Liver (tissue), 9 donors: ENCODE results near the gene COLEC11. TPM values are rescaled to one million over a fixed set of nuclear protein-coding genes. Genes with fewer than 3 reads are reported as not detected.

Experiments
- DNase-seq: peaks from one replicate; pipeline ENCODE4 v3.0.0-alpha.2; 2017; ENCODE audit warnings: low spot score
- H3K27ac ChIP-seq, 2 donors: one replicate each; pipeline ENCODE4 v1.7.0; 2013; ENCODE audit warnings: inconsistent platforms in 2 of 2, low read length in 2 of 2, control low read depth in 1 of 2, low read depth in 1 of 2, mild to moderate bottlenecking in 1 of 2
- H3K27me3 ChIP-seq, 4 donors: one replicate each; pipeline versions ENCODE4 v1.6.1 to v1.7.0; 2013; ENCODE audit warnings: low read length in 3 of 4, inconsistent platforms in 1 of 4, mild to moderate bottlenecking in 1 of 4, moderate library complexity in 1 of 4; ENCODE audit not compliant: control insufficient read depth in 4 of 4, insufficient read depth in 4 of 4
- H3K36me3 ChIP-seq, 4 donors: one replicate each; pipeline versions ENCODE4 v1.6.1 to v1.7.0; 2013; ENCODE audit warnings: low read length in 3 of 4, mild to moderate bottlenecking in 3 of 4, low read depth in 1 of 4, moderate library complexity in 1 of 4; ENCODE audit not compliant: control insufficient read depth in 4 of 4, insufficient read depth in 3 of 4
- H3K4me1 ChIP-seq, 4 donors: one replicate each; pipeline versions ENCODE4 v1.6.1 to v1.7.0; 2013; ENCODE audit warnings: low read length in 3 of 4, mild to moderate bottlenecking in 3 of 4, moderate library complexity in 1 of 4; ENCODE audit not compliant: control insufficient read depth in 4 of 4, insufficient read depth in 4 of 4
- H3K4me3 ChIP-seq, 3 donors: one replicate each; pipeline versions ENCODE4 v1.6.1 to v1.7.0; 2013; ENCODE audit warnings: low read length in 3 of 3, control low read depth in 1 of 3, low read depth in 1 of 3, mild to moderate bottlenecking in 1 of 3
- H3K9ac ChIP-seq, 2 donors: one replicate each; pipeline ENCODE4 v1.7.0; 2013; ENCODE audit warnings: low read length in 2 of 2, mild to moderate bottlenecking in 2 of 2, moderate library complexity in 2 of 2, control low read depth in 1 of 2, low read depth in 1 of 2
- H3K9me3 ChIP-seq, 4 donors: one replicate each; pipeline versions ENCODE4 v1.6.1 to v1.7.0; 2013; ENCODE audit warnings: low read length in 3 of 4; ENCODE audit not compliant: control insufficient read depth in 4 of 4
- ATF3 ChIP-seq: IDR thresholded peaks from 2 replicates; pipeline ENCODE4 v1.6.1; 2016; ENCODE audit warnings: antibody characterized with exemption
- EGR1 ChIP-seq, 2 donors: IDR thresholded peaks; 2 replicates each; pipeline ENCODE4 v1.6.1; 2016 to 2018; ENCODE audit warnings: antibody characterized with exemption in 2 of 2, low read depth in 2 of 2
- FOXA1 ChIP-seq: IDR thresholded peaks from 2 replicates; pipeline ENCODE4 v1.6.1; 2016; ENCODE audit warnings: antibody characterized with exemption
- FOXA2 ChIP-seq: IDR thresholded peaks from 2 replicates; pipeline ENCODE4 v1.6.1; 2016; ENCODE audit warnings: antibody characterized with exemption
- GABPA ChIP-seq, 2 donors: IDR thresholded peaks in 1 of 2; conservative IDR thresholded peaks in 1 of 2; 2 replicates each; pipeline ENCODE4 v1.6.1; 2016; ENCODE audit warnings: antibody characterized with exemption in 2 of 2, mild to moderate bottlenecking in 1 of 2, moderate library complexity in 1 of 2
- HNF4A ChIP-seq, 2 donors: conservative IDR thresholded peaks; 2 replicates each; pipeline ENCODE4 v1.6.1; 2016; ENCODE audit warnings: antibody characterized with exemption in 2 of 2, mild to moderate bottlenecking in 2 of 2
- HNF4G ChIP-seq: IDR thresholded peaks from 2 replicates; pipeline ENCODE4 v1.6.1; 2016; ENCODE audit warnings: antibody characterized with exemption
- JUND ChIP-seq, 2 donors: IDR thresholded peaks; 2 replicates each; pipeline ENCODE4 v1.6.1; 2016; ENCODE audit warnings: antibody characterized with exemption in 2 of 2
- MAX ChIP-seq: IDR thresholded peaks from 2 replicates; pipeline ENCODE4 v1.6.1; 2016; ENCODE audit warnings: antibody characterized with exemption
- NR2F2 ChIP-seq: IDR thresholded peaks from 2 replicates; pipeline ENCODE4 v1.6.1; 2016; ENCODE audit warnings: antibody characterized with exemption
- RAD21 ChIP-seq, 2 donors: IDR thresholded peaks; 2 replicates each; pipeline ENCODE4 v1.6.1; 2016; ENCODE audit warnings: antibody characterized with exemption in 2 of 2, mild to moderate bottlenecking in 2 of 2
- RXRA ChIP-seq, 2 donors: IDR thresholded peaks; 2 replicates each; pipeline ENCODE4 v1.6.1; 2017 to 2018; ENCODE audit warnings: antibody characterized with exemption in 2 of 2, mild to moderate bottlenecking in 1 of 2
- SP1 ChIP-seq: IDR thresholded peaks from 2 replicates; pipeline ENCODE4 v1.6.1; 2018; ENCODE audit warnings: antibody characterized with exemption, mild to moderate bottlenecking
- TAF1 ChIP-seq: conservative IDR thresholded peaks from 2 replicates; pipeline ENCODE4 v1.6.1; 2016; ENCODE audit warnings: antibody characterized with exemption, mild to moderate bottlenecking
- YY1 ChIP-seq: IDR thresholded peaks from 2 replicates; pipeline ENCODE4 v1.6.1; 2016; ENCODE audit warnings: antibody characterized with exemption, mild to moderate bottlenecking
- ZBTB33 ChIP-seq: IDR thresholded peaks from 2 replicates; pipeline ENCODE4 v1.6.1; 2016; ENCODE audit warnings: antibody characterized with exemption
- WGBS: extraction: QIAGEN DNeasy Blood & Tissue Kit; methylation state at CpG from one replicate; pipeline ENCODE4 v1.1.7; 2013; 5-methylcytosine and 5-hydroxymethylcytosine counted together
- polyA plus RNA-seq, 2 donors: library from polyadenylated mRNA; stranded (reverse) in 1 of 2; unstranded in 1 of 2; fragments of 200-250 nt in 1 of 2; fragments of >200 nt in 1 of 2; fragmentation: Nextera tagmentation in 1 of 2; extraction: Ambion mirVana in 1 of 2; gene quantifications; one replicate each; pipeline versions ENCODE4 v1.2.1 to v1.2.3, GENCODE V29; 2013 to 2015
- total RNA-seq, 2 donors: library from RNA; depleted of rRNA; stranded (reverse); fragments of >200 nt; gene quantifications; one replicate each; pipeline ENCODE4 v1.2.3, GENCODE V29; 2014
- TF ChIP-seq, protein P1 (sequence below): IDR thresholded peaks from 2 replicates; pipeline ENCODE4 v1.6.1; 2016; ENCODE audit warnings: antibody characterized with exemption, mild to moderate bottlenecking
- donor health status: healthy.
- donor health status: healthy.
- donor health status: healthy.
- donor health status: healthy.
- donor health status: healthy.

The COLEC11 gene
- total and polyA plus RNA-seq, 4 donors: 31.0 to 100 (median 70.9) TPM

DNA sequence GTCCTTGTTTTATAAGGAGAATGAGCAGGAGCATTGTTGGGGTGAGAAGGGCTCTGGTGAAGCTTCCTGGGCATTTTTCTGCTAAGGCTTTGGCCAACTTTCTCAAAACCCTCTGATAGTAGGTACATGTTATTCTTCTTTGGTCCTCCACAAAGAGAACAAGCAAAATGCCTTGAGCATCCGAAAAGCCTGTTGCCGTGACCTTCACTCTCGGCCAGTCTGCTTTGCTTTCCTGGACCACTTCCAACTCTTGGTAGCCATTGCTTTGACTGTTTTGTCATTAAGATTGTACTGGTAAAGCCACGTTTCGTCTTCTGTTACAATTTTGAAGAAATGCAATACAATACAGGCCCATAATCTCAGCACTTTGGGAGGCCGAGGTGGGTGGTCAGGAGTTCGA, 35.7 kb downstream of the COLEC11 start:
- H3K9me3 ChIP-seq: no peaks in the 10 kb centered on the region
- no peak overlapping the region for H3K27ac ChIP-seq
- H3K9ac ChIP-seq: no peak overlapping the region
- no peaks in the 10 kb centered on the region for H3K27me3 ChIP-seq
- TF ChIP-seq JUND (IDR thresholded peaks at IDR 0.05) (no peak), NR2F2 (peak; percentile 11)
- H3K4me3 ChIP-seq: no peak overlapping the region
- WGBS: 83% methylated on average over 7 of the region's 7 CpGs
- no peaks in the 10 kb centered on the region for H3K4me1 ChIP-seq
- DNase-seq: peak; percentile 17
- H3K36me3 ChIP-seq: no peaks in the 10 kb centered on the region

- Histone ChIP-seq H3K9ac (no peak overlapping the region), H3K36me3 (no peaks in the 10 kb centered on the region), H3K4me3 (no peak overlapping the region), H3K9me3 (no peaks in the 10 kb centered on the region), H3K27ac (no peak overlapping the region), H3K27me3 (no peaks in the 10 kb centered on the region), H3K4me1 (no peaks in the 10 kb centered on the region)
- DNase-seq: peak; percentile 26
- TF ChIP-seq ZBTB33: no peak
- WGBS: 85% methylated on average over 15 of the region's 15 CpGs
Observed at GRCh38 chr2:3631161-3631850, 36.4 kb downstream of the COLEC11 start.

DNA sequence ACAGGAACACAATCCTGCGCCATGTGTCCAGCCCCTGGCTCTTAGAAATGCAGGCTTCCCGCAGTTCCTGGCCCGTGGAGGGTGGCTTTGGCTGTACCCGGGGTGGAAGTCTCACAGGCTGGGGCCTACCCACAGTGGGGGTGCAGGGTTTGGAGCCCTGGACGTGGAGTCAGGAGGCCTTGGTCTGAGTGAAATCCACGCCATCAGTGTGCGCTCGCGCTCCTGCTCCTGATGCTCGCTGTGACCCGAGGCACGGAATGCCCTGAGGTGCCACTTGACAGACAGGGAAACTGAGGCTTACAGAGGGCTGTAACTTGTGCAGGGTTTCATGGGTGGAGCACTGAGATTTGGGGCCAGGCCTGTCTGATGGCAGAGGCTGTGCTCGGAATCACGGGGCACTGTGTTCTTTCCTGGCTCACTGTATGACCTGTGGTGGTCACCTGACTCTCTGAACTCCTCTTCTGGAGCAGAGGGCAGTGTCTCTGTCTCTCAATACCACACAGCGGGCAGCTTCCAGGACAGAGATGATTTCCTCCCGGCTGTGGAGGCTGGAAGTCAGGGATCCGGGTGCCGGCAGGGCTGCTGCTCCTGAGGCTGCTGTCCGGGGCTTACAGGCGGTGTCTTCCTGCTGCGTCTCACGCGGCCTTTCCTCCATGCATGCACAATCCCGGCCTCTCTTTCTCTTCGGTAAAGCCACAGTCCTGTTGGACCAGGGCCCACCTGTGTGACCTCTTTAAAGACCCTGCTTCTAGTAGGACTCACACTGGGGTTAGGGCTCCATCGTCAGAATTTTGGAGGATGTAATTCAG, 37.1 kb downstream of the COLEC11 start:
- H3K9ac ChIP-seq: no peak overlapping the region
- no peaks in the 10 kb centered on the region for H3K9me3 ChIP-seq
- H3K36me3 ChIP-seq: no peaks in the 10 kb centered on the region
- no peak overlapping the region for H3K4me3 ChIP-seq
- WGBS: 91% methylated on average over 26 of the region's 26 CpGs
- H3K27me3 ChIP-seq: no peaks in the 10 kb centered on the region
- no peak for TF ChIP-seq YY1
- no peak for TF ChIP-seq RXRA (IDR thresholded peaks at IDR 0.05)
- TF ChIP-seq HNF4A (conservative IDR thresholded peaks at IDR 0.05): no peak
- no peak for TF ChIP-seq FOXA2
- TF ChIP-seq ZBTB33: no peak
- no peak for TF ChIP-seq EGR1 (IDR thresholded peaks at IDR 0.05; ENCODE audit: low read depth in 2 of 2)
- TF ChIP-seq ATF3: no peak
- TF ChIP-seq FOXA1: no peak
- no peak for TF ChIP-seq SP1
- no peak for TF ChIP-seq TAF1
- no peak for TF ChIP-seq RAD21 (IDR thresholded peaks at IDR 0.05)
- TF ChIP-seq NR2F2: no peak
- TF ChIP-seq HNF4G: no peak
- TF ChIP-seq JUND (IDR thresholded peaks at IDR 0.05): no peak
- no peak for TF ChIP-seq GABPA (IDR thresholded peaks at IDR 0.05 in 1 of 2, conservative IDR thresholded peaks at IDR 0.05 in 1 of 2)
- TF ChIP-seq, protein P1, sequence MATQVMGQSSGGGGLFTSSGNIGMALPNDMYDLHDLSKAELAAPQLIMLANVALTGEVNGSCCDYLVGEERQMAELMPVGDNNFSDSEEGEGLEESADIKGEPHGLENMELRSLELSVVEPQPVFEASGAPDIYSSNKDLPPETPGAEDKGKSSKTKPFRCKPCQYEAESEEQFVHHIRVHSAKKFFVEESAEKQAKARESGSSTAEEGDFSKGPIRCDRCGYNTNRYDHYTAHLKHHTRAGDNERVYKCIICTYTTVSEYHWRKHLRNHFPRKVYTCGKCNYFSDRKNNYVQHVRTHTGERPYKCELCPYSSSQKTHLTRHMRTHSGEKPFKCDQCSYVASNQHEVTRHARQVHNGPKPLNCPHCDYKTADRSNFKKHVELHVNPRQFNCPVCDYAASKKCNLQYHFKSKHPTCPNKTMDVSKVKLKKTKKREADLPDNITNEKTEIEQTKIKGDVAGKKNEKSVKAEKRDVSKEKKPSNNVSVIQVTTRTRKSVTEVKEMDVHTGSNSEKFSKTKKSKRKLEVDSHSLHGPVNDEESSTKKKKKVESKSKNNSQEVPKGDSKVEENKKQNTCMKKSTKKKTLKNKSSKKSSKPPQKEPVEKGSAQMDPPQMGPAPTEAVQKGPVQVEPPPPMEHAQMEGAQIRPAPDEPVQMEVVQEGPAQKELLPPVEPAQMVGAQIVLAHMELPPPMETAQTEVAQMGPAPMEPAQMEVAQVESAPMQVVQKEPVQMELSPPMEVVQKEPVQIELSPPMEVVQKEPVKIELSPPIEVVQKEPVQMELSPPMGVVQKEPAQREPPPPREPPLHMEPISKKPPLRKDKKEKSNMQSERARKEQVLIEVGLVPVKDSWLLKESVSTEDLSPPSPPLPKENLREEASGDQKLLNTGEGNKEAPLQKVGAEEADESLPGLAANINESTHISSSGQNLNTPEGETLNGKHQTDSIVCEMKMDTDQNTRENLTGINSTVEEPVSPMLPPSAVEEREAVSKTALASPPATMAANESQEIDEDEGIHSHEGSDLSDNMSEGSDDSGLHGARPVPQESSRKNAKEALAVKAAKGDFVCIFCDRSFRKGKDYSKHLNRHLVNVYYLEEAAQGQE: no peak
- TF ChIP-seq MAX: no peak
- H3K4me1 ChIP-seq: no peaks in the 10 kb centered on the region
- no peak overlapping the region for H3K27ac ChIP-seq
- peak; percentile 23 for DNase-seq
